HEK293 (cell line): ENCODE measurements around the gene SENP2.

Source experiments
- EGR2 ChIP-seq: fragments of 450-650 bp; formaldehyde crosslinking; IDR thresholded peaks from 2 replicates; pipeline ENCODE4 v1.5.1; 2016; ENCODE audit warnings: low read depth, missing biosample characterization, missing genetic modification characterization
- IKZF3 ChIP-seq: fragments of 450-650 bp; IDR thresholded peaks from 2 replicates; pipeline ENCODE4 v1.5.0; 2018; ENCODE audit warnings: missing biosample characterization, mild to moderate bottlenecking, missing genetic modification characterization, moderate library complexity
- KLF7 ChIP-seq: fragments of 450-650 bp; formaldehyde crosslinking; IDR thresholded peaks from 2 replicates; pipeline ENCODE4 v1.5.1; 2016; ENCODE audit warnings: missing biosample characterization, missing genetic modification characterization, borderline replicate concordance
- MEIS1 ChIP-seq: sonication (generic); formaldehyde crosslinking; IDR thresholded peaks from 2 replicates; pipeline ENCODE4 v1.8.1; 2022; ENCODE audit warnings: missing genetic modification reagents, mild to moderate bottlenecking, borderline replicate concordance
- OVOL3 ChIP-seq: fragments of 450-650 bp; formaldehyde crosslinking; IDR thresholded peaks from 2 replicates; pipeline ENCODE4 v1.5.1; 2016; ENCODE audit warnings: missing biosample characterization, missing genetic modification characterization
- ZBTB21 ChIP-seq: fragments of 450-650 bp; formaldehyde crosslinking; IDR thresholded peaks from 2 replicates; pipeline ENCODE4 v1.5.1; 2017; ENCODE audit warnings: missing biosample characterization, missing genetic modification characterization
- ZEB2 ChIP-seq: fragments of 450-650 bp; formaldehyde crosslinking; IDR thresholded peaks from 2 replicates; pipeline ENCODE4 v1.5.1; 2016; ENCODE audit warnings: missing biosample characterization, missing genetic modification characterization
- ZIC2 ChIP-seq: fragments of 450-650 bp; formaldehyde crosslinking; IDR thresholded peaks from 2 replicates; pipeline ENCODE4 v1.5.1; 2016; ENCODE audit warnings: missing biosample characterization, missing genetic modification characterization
- ZNF138 ChIP-seq: fragments of 450-650 bp; formaldehyde crosslinking; IDR thresholded peaks from 2 replicates; pipeline ENCODE4 v1.5.1; 2016; ENCODE audit warnings: missing biosample characterization, missing genetic modification characterization, borderline replicate concordance
- ZNF266 ChIP-seq: fragments of 450-650 bp; formaldehyde crosslinking; IDR thresholded peaks from 2 replicates; pipeline ENCODE4 v1.5.1; 2016; ENCODE audit warnings: missing biosample characterization, missing genetic modification characterization, low read depth
- ZNF302 ChIP-seq: fragments of 450-650 bp; formaldehyde crosslinking; IDR thresholded peaks from 2 replicates; pipeline ENCODE4 v1.5.1; 2016; ENCODE audit warnings: missing biosample characterization, missing genetic modification characterization, low read depth
- ZNF324 ChIP-seq: fragments of 450-650 bp; formaldehyde crosslinking; IDR thresholded peaks from 2 replicates; pipeline ENCODE4 v1.5.1; 2016; ENCODE audit warnings: missing biosample characterization, missing genetic modification characterization
- ZNF521 ChIP-seq: fragments of 450-650 bp; formaldehyde crosslinking; IDR thresholded peaks from 2 replicates; pipeline ENCODE4 v1.5.1; 2017; ENCODE audit warnings: missing biosample characterization, mild to moderate bottlenecking, missing genetic modification characterization
- ZNF555 ChIP-seq: fragments of 450-650 bp; formaldehyde crosslinking; conservative IDR thresholded peaks from 2 replicates; pipeline ENCODE4 v1.5.1; 2017; ENCODE audit warnings: missing biosample characterization, mild to moderate bottlenecking, missing genetic modification characterization, inconsistent platforms
- ZNF585B ChIP-seq: fragments of 450-650 bp; formaldehyde crosslinking; IDR thresholded peaks from 2 replicates; pipeline ENCODE4 v1.5.1; 2016; ENCODE audit warnings: missing biosample characterization, missing genetic modification characterization
- ZNF600 ChIP-seq: fragments of 450-650 bp; formaldehyde crosslinking; IDR thresholded peaks from 2 replicates; pipeline ENCODE4 v1.5.1; 2016; ENCODE audit warnings: missing biosample characterization, missing genetic modification characterization
- ZNF626 ChIP-seq: fragments of 450-650 bp; sonication (Bioruptor Pico); formaldehyde crosslinking; IDR thresholded peaks from 2 replicates; pipeline ENCODE4 v1.5.1; 2018; ENCODE audit warnings: missing biosample characterization, missing genetic modification characterization, inconsistent platforms
- ZNF660 ChIP-seq: fragments of 450-650 bp; IDR thresholded peaks from 2 replicates; pipeline ENCODE4 v1.5.1; 2018; ENCODE audit warnings: missing biosample characterization, mild to moderate bottlenecking, missing genetic modification characterization
- ZNF777 ChIP-seq: fragments of 450-650 bp; formaldehyde crosslinking; IDR thresholded peaks from 2 replicates; pipeline ENCODE4 v1.5.1; 2017; ENCODE audit warnings: missing biosample characterization, missing genetic modification characterization, borderline replicate concordance
- ZNF785 ChIP-seq: fragments of 450-650 bp; formaldehyde crosslinking; IDR thresholded peaks from 2 replicates; pipeline ENCODE4 v1.5.1; 2016; ENCODE audit warnings: missing biosample characterization, missing genetic modification characterization
- ZSCAN16 ChIP-seq: fragments of 450-650 bp; formaldehyde crosslinking; IDR thresholded peaks from 2 replicates; pipeline ENCODE4 v1.5.1; 2016; ENCODE audit warnings: missing biosample characterization, missing genetic modification characterization
- ZXDB ChIP-seq: fragments of 450-650 bp; formaldehyde crosslinking; IDR thresholded peaks from 2 replicates; pipeline ENCODE4 v1.5.1; 2016; ENCODE audit warnings: missing biosample characterization, missing genetic modification characterization
- TF ChIP-seq, protein P1 (sequence below): fragments of 450-650 bp; formaldehyde crosslinking; IDR thresholded peaks from 2 replicates; pipeline ENCODE4 v1.5.1; 2017; ENCODE audit warnings: missing biosample characterization, missing genetic modification characterization
- TF ChIP-seq, protein P2 (sequence below): fragments of 450-650 bp; formaldehyde crosslinking; IDR thresholded peaks from 2 replicates; pipeline ENCODE4 v1.5.1; 2016; ENCODE audit warnings: missing biosample characterization, missing genetic modification characterization
- TF ChIP-seq, protein P3 (sequence below): fragments of 450-650 bp; formaldehyde crosslinking; IDR thresholded peaks from 2 replicates; pipeline ENCODE4 v1.5.1; 2017; ENCODE audit warnings: missing biosample characterization, missing genetic modification characterization
- TF ChIP-seq, protein P4 (sequence below): fragments of 450-650 bp; formaldehyde crosslinking; IDR thresholded peaks from 2 replicates; pipeline ENCODE4 v1.5.1; 2016; ENCODE audit warnings: missing biosample characterization, missing genetic modification characterization
- TF ChIP-seq, protein P5 (sequence below): fragments of 450-650 bp; formaldehyde crosslinking; IDR thresholded peaks from 2 replicates; pipeline ENCODE4 v1.5.1; 2016; ENCODE audit warnings: missing biosample characterization, missing genetic modification characterization
- TF ChIP-seq, protein P6 (sequence below): fragments of 450-650 bp; formaldehyde crosslinking; IDR thresholded peaks from 2 replicates; pipeline ENCODE4 v1.5.1; 2016; ENCODE audit warnings: missing biosample characterization, missing genetic modification characterization
- TF ChIP-seq, protein P7 (sequence below): fragments of 450-650 bp; formaldehyde crosslinking; IDR thresholded peaks from 2 replicates; pipeline ENCODE4 v1.5.1; 2016; ENCODE audit warnings: missing biosample characterization, missing genetic modification characterization

Gene SENP2

DNA sequence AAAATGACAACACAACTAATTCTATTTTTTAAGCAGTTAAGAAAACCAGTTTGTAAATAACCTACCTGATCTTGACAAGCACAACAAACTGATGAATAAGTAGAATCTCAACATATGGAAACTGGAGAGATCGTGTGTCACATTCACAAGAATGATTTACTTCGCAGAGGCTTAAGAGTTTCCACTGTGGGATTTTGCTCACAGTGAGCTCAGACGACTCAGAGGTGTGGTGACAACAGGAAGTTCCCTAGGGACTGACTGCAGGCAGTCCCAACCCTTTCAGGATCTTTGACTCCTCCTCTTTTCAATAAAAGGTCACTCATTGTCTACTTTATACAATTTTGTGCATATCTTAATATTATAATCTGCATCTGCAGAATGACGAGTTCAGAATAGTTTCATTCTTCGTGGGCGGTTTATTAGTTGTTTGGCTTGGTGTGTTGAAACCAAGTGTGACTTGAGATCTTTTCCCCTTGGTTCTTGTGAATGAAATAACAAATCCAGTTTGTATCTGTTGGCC, 33.7 kb upstream of the SENP2 start, which contains the start of gene LIPH (continued):
- TF ChIP-seq KLF7 (no peak), ZSCAN16 (tag by site-specific recombination) (no peak), MEIS1 (CRISPR knock-in tag) (no peak), ZNF785 (tag by site-specific recombination) (no peak), ZNF660 (peak; percentile 53; the same call in 1 of the 2 replicates), IKZF3 (tag by site-specific recombination) (peak; percentile 79), ZNF555 (tag by site-specific recombination) (no peak), ZNF626 (tag by site-specific recombination) (no peak), ZEB2 (tag by site-specific recombination) (peak; percentile 43; the same call in 1 of the 2 replicates), ZNF521 (tag by site-specific recombination) (no peak), ZNF266 (tag by site-specific recombination) (no peak), ZXDB (tag by site-specific recombination) (no peak), ZNF600 (tag by site-specific recombination) (no peak), ZNF585B (no peak), EGR2 (no peak), ZIC2 (tag by site-specific recombination) (no peak), ZNF302 (tag by site-specific recombination) (no peak), ZNF324 (no peak), OVOL3 (tag by site-specific recombination) (no peak), ZNF138 (tag by site-specific recombination) (no peak), ZBTB21 (tag by site-specific recombination) (0 out of 2 replicates have a peak, but pooled peaks have one; percentile 40), ZNF777 (tag by site-specific recombination) (no peak)
- TF ChIP-seq, protein P1, sequence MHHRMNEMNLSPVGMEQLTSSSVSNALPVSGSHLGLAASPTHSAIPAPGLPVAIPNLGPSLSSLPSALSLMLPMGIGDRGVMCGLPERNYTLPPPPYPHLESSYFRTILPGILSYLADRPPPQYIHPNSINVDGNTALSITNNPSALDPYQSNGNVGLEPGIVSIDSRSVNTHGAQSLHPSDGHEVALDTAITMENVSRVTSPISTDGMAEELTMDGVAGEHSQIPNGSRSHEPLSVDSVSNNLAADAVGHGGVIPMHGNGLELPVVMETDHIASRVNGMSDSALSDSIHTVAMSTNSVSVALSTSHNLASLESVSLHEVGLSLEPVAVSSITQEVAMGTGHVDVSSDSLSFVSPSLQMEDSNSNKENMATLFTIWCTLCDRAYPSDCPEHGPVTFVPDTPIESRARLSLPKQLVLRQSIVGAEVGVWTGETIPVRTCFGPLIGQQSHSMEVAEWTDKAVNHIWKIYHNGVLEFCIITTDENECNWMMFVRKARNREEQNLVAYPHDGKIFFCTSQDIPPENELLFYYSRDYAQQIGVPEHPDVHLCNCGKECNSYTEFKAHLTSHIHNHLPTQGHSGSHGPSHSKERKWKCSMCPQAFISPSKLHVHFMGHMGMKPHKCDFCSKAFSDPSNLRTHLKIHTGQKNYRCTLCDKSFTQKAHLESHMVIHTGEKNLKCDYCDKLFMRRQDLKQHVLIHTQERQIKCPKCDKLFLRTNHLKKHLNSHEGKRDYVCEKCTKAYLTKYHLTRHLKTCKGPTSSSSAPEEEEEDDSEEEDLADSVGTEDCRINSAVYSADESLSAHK (tag by site-specific recombination): no peak
- TF ChIP-seq, protein P2, sequence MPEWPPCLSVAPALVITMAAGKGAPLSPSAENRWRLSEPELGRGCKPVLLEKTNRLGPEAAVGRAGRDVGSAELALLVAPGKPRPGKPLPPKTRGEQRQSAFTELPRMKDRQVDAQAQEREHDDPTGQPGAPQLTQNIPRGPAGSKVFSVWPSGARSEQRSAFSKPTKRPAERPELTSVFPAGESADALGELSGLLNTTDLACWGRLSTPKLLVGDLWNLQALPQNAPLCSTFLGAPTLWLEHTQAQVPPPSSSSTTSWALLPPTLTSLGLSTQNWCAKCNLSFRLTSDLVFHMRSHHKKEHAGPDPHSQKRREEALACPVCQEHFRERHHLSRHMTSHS: no peak
- TF ChIP-seq, protein P3, sequence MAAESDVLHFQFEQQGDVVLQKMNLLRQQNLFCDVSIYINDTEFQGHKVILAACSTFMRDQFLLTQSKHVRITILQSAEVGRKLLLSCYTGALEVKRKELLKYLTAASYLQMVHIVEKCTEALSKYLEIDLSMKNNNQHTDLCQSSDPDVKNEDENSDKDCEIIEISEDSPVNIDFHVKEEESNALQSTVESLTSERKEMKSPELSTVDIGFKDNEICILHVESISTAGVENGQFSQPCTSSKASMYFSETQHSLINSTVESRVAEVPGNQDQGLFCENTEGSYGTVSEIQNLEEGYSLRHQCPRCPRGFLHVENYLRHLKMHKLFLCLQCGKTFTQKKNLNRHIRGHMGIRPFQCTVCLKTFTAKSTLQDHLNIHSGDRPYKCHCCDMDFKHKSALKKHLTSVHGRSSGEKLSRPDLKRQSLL (tag by site-specific recombination): no peak
- TF ChIP-seq, protein P4, sequence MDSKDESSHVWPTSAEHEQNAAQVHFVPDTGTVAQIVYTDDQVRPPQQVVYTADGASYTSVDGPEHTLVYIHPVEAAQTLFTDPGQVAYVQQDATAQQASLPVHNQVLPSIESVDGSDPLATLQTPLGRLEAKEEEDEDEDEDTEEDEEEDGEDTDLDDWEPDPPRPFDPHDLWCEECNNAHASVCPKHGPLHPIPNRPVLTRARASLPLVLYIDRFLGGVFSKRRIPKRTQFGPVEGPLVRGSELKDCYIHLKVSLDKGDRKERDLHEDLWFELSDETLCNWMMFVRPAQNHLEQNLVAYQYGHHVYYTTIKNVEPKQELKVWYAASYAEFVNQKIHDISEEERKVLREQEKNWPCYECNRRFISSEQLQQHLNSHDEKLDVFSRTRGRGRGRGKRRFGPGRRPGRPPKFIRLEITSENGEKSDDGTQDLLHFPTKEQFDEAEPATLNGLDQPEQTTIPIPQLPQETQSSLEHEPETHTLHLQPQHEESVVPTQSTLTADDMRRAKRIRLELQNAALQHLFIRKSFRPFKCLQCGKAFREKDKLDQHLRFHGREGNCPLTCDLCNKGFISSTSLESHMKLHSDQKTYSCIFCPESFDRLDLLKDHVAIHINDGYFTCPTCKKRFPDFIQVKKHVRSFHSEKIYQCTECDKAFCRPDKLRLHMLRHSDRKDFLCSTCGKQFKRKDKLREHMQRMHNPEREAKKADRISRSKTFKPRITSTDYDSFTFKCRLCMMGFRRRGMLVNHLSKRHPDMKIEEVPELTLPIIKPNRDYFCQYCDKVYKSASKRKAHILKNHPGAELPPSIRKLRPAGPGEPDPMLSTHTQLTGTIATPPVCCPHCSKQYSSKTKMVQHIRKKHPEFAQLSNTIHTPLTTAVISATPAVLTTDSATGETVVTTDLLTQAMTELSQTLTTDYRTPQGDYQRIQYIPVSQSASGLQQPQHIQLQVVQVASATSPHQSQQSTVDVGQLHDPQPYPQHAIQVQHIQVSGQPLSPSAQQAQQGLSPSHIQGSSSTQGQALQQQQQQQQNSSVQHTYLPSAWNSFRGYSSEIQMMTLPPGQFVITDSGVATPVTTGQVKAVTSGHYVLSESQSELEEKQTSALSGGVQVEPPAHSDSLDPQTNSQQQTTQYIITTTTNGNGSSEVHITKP (tag by site-specific recombination): no peak
- TF ChIP-seq, protein P5, sequence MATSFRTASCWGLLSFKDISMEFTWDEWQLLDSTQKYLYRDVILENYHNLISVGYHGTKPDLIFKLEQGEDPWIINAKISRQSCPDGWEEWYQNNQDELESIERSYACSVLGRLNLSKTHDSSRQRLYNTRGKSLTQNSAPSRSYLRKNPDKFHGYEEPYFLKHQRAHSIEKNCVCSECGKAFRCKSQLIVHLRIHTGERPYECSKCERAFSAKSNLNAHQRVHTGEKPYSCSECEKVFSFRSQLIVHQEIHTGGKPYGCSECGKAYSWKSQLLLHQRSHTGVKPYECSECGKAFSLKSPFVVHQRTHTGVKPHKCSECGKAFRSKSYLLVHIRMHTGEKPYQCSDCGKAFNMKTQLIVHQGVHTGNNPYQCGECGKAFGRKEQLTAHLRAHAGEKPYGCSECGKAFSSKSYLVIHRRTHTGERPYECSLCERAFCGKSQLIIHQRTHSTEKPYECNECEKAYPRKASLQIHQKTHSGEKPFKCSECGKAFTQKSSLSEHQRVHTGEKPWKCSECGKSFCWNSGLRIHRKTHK (tag by site-specific recombination): no peak
- TF ChIP-seq, protein P6, sequence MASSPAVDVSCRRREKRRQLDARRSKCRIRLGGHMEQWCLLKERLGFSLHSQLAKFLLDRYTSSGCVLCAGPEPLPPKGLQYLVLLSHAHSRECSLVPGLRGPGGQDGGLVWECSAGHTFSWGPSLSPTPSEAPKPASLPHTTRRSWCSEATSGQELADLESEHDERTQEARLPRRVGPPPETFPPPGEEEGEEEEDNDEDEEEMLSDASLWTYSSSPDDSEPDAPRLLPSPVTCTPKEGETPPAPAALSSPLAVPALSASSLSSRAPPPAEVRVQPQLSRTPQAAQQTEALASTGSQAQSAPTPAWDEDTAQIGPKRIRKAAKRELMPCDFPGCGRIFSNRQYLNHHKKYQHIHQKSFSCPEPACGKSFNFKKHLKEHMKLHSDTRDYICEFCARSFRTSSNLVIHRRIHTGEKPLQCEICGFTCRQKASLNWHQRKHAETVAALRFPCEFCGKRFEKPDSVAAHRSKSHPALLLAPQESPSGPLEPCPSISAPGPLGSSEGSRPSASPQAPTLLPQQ: no peak
- TF ChIP-seq, protein P7, sequence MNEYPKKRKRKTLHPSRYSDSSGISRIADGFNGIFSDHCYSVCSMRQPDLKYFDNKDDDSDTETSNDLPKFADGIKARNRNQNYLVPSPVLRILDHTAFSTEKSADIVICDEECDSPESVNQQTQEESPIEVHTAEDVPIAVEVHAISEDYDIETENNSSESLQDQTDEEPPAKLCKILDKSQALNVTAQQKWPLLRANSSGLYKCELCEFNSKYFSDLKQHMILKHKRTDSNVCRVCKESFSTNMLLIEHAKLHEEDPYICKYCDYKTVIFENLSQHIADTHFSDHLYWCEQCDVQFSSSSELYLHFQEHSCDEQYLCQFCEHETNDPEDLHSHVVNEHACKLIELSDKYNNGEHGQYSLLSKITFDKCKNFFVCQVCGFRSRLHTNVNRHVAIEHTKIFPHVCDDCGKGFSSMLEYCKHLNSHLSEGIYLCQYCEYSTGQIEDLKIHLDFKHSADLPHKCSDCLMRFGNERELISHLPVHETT (tag by site-specific recombination): no peak
